NCI-H2171 treated with DMSO at 0.1 percent for 48 hours (cell line): ENCODE data around the gene STXBP6.
"Not testable (repeated sequence)": the region's sequence is repeated elsewhere in the genome, so short reads cannot be mapped to it uniquely, and the experiment has no call there.

ENCODE experiments used
- DNase-seq: peaks from one replicate; lab custom pipeline; 2025; lab: John Stamatoyannopoulos, UW

The STXBP6 gene

DNA sequence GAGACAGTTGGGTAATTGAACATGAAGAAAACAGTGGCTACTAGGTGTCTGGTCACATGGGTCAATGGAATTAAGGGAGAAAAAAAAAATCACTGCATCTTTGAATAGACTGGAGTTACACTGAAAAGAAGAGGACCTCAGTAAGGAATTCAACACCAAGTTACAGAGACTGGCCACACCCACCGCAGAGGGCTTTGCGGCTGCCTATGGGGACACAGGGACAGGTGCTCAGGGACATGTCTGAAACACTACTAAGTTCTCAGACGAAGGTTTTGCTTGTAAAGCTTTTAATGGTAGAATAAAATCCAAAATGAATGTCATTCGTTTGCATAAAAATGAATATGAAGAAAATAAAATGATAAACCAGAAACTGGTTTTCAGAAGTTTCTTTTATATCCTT lies 93.8 kb downstream of the STXBP6 start:
- no peak for DNase-seq

DNA sequence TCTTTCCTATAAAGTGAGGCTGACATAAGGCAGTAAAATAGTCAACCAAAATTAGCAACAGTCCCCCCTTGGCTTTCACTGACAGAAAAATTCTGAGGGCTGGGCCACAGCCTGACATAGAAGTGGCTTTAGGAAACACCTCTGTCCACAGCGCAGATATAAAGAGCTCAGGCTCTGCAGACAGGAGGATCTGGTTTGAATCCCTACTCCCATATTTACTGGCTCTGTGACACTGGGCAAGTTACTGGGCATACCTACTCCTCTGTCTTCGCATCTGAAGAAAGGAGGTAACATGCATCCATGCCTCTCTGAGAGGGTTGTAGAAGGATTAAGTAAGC lies 95.3 kb downstream of the STXBP6 start:
- DNase-seq, result no peak

DNA sequence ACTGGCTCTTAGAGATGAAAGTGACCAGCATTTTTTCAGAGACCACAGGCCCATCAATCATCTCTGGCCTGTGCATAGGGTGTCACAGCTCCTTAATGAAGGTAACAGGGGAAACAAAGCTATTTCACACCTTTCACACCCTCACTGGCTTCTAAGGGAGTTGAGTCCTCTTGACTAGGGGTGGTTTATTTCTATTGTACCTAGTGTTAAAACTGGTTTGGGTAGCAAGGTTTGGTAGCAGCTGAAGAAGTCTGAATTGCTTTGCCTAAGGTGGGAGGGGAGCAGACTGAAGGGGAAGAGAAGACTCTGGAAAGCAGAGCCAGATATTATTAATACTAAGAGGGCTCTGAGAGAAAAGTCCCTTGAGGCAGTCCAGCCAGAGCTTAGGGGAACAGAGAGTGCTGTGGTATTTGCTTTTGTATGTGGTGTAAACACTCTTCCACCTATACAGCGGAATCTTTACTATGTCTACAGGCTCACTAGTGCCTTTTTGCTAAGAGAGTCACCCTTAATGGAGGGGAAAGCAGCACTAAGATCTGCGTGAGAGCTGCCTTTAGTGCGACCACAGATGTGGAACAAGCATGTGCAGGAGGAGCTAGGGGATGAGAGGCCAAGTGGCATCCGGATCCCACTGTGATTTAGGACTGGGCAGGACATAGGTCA lies 95.8 kb downstream of the STXBP6 start:
- no peak for DNase-seq

DNA sequence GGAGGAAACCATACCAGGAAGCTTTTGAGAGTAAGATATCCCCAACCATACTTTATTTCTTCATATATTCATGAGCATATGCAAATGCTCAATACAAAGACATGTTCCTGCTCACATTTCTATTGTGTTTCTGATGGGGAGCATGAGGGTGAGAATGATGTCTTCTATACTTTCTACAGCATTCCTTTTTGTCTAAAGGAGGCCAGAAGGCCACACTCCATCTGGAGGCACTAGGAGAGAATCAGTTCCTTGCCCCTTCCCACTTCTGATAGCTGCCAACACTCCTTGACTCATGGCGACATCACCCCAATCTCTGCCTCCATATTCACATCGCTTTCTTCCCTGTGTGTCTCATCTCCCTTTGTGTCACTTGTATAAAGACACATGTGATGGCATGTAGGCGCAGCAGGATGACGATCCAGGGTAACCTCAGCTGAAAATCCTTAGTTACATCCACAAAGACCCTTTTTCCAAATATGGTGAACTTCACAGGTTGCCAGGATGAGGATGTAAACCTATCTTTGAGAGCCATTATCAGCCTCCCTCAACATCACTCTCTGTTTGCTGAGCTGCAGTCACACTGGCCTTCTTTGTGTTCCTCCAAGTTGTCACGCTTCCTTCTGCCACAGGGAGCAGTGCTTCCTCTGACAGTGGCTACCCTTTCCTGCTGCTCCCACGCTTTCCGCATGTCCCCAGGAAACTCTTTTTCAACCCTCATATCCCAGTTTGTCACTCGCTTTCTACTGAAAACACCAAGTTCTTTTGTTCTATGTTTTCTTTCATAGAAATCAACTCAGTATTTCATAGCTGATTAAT lies 96.9 kb downstream of the STXBP6 start:
- no peak for DNase-seq

DNA sequence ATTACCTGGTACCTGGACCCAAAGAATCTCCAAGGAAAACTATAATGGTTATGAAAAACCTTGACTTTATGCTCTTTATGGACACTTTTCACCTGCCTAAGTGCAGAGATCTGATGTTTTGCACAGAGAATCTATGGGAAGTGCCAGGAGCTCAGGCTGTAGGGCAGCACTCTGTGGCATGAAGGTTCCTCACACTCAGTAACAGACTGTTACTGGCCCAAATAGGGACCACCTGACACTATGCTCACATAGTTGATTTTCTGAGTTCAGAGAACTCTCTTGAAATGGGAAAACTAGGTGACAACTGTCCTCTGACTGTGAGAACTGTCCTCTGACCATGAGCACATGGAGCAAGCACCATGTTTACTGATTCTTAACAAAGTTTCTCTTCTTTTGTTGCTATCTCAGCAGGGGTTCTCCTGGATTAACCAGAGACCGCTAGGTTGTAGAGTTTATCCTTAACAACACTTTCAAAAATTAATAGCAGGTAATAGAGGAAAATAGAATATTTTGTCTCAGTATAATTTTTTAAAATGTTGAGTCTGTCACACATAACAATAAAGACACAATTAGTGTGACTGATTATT lies 101.6 kb downstream of the STXBP6 start:
- DNase-seq, result no peak

DNA sequence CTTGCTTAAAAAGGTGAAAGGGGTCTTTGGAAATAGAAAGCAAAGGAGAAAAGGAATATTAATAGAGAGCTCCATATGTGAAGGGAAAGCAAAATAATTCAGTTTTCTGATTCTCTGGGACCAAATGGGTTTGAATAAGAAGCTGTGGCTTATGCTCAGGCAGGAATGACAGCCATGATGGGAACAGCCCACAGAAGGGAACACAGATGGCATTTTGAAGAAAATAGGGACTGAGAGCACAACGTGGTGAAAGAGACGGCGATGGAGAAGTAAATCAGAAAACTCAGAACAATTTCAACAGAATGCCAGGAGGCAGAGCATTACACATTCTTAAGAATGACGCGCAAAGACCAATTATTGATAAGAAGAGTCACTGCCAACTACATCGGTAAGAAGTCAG lies 102.8 kb downstream of the STXBP6 start:
- DNase-seq, result no peak

DNA sequence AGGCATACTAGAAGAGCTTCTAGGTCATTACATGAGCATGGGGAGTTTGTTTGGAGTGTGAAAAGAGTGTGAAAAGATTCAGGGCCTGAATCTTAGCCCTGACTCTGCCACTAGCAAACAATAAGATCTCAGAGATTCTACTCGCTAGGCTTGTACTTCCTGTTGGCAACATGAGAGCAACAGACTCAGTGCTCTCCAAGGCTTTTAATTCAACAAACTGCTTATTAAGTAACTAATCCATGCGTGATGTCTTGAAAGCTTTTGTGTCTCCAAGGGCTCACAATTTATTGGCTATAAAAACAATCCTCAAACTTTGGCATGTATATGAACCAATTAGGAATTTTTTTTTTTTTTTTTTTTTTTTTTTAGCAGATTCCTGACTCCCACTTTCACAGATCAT lies 105.1 kb downstream of the STXBP6 start:
- DNase-seq, result no peak

DNA sequence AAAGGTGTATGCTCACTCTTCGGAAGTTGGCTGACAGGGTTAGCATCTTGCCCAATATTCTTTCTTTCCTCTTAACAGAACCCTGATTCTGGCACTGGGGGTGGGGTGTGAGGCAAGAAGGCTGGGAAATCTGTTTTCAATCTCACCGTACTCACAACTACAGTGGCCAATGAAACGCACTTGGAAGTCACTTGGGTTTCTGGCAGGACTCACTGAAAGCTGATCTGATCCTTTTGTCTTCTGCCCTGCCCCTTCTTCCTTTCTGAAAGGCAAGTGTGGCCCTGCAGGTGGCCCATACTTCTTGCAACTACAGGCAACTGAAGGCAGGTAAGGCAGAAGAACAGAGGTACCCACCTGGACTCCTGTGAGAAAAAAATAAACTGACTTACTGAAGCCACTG lies 106.9 kb downstream of the STXBP6 start:
- no peak for DNase-seq

DNA sequence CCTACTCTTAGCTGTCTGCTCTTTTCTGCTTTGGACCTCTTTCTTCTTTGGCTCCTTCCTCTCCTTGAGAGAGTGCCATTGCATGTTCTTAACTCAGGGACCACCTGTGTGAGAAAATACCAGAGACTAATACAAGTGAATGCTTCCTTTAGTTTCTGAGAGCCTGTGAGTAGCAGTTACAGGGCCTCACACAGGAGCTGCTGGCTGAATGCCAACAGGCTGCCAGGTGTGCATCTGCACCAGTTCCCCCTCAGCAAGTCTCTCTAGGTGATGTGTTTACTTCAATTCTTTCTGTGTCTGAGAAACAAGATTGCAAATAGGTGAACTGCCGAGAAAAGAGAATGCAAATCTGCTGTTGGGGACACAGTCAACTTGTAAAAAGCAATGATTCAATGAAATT lies 108.2 kb downstream of the STXBP6 start:
- peak; percentile 55 for DNase-seq

DNA sequence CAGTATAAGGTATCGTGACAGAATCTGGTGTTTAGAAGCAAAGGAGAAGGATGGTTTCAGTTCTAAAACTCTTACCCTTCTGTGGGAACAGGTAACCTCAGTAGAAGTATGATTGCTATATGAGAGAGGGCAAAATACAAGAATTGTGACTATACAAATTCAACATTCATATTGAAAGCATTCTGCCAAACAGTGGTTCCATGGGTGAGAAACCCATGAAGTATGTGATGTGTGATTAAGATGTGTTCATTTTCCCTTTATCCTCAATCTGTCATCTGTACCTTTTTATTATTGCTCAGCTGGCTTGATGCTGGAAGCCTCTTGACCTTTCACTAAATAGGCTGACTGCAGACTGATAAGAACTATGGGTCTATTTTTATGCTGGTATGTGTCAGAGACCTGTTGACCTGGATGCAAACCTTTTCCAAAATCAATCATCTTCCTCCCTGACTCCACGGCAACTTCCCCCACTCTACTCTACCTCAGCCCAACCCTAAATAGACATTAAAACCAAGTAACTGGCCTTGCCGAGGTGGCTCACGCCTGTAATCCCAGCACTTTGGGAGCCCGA lies 109.6 kb downstream of the STXBP6 start:
- DNase-seq, result no peak

DNA sequence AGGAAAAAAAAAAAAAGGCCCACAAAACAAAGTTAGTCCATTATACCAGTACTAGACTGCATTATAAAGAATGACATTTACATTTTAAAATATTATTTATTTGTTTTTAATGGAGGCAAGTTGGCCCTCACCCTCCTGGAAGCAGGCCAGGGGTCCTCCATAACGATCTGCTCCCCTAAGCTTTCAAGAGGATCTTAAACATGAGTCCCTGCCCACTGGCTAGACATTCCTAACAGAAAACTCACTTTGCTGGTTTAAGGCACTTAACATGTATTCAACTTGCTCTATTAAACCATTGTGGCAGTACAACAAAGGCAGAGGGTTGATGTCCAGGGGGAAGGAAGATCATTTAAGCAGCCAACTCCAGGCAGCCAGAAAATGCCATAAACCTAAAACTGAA lies 111.4 kb downstream of the STXBP6 start:
- DNase-seq, result no peak

DNA sequence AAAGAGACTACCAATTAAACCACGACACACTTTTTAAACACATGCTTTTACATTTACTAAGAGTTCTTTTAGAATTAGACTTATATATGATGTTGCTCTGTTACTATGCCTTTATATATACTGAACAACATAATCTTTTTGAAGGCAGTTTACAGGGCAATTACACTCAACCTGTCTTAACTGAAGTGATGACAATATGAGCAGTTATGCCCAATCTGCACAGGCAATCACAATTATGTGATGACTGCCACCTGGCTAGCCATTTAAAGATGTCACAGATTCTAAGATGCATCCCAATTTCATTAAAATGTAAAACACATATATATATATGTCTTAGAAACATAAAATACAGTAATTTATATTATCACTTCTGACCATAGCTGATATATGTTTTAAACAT lies 112.6 kb downstream of the STXBP6 start:
- no peak for DNase-seq

DNA sequence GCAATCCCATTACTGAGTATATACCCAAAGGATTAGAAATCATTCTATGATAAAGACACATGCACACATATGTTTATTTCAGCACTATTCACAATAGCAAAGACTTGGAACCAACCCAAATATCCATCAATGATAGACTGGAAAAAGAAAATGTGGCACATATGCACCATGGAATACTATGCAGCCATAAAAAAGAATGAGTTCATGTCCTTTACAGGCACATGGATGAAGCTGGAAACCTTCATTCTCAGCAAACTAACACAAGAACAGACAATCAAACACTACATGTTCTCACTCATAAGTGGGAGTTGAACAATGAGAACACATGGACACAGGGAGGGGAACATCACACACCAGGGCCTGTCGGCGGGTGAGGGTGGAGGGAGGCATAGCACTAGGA lies 113.2 kb downstream of the STXBP6 start:
- DNase-seq, result not testable (repeated sequence)

DNA sequence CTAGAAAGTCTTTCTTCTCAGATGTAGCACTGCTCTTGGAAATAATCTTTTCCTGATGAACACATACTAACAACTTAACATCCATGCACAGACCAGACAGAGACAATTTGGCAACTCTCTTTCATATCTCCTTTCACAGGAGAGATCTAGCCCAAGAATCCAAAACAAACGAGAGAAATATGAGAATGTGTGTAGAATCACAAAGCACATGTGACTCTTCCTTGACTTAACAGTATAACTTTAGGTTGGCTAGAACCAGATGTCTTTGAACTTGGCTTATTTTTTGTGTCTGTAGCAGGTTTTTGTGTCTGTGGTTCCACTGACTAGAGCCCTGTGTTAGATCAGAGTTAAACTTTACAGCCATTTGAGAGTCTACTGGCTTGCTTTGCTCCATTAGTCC lies 114.2 kb downstream of the STXBP6 start:
- no peak for DNase-seq

DNA sequence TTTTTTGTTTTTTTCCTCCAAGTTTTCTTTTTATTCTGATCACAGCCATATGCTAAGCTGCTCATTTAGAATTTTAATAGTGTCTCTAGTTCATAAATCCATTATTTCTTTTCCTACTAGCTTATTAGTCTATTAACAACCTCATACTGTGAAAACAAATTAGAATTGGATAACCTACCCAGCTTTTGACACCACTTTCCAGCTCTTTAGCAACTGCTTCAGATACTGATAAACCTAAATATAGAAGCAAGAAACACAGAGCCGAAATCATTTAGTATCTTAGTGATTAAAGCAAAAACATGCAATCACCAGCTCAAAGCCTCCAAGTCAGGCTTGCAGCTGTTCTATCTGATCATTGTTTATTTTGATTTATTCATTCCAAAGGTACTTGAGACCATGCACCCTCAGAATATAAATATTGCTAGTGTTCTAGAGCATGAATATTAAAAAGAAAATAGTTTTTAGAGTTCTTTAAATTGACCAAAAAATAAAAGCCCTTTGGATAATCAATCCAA lies 121.5 kb downstream of the STXBP6 start:
- DNase-seq, result no peak

DNA sequence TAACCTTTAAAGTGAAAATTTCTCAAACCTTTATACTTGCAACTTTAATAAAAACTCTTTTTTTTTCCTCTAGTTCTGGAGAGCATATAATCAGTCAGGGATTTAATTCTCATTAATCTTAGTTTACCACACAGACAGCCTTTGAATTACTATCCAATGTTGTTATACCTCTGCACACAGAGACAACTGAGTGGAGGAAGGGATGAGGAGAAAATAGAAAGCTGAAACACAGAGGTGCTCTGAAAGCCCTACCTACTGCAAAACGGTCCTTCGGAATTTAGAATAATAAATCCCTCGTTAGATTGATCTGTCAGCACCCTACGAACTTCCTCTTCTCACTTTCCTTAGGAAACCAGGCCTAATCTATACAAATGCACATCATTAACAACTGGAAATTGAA lies 122.1 kb downstream of the STXBP6 start:
- DNase-seq, result no peak

DNA sequence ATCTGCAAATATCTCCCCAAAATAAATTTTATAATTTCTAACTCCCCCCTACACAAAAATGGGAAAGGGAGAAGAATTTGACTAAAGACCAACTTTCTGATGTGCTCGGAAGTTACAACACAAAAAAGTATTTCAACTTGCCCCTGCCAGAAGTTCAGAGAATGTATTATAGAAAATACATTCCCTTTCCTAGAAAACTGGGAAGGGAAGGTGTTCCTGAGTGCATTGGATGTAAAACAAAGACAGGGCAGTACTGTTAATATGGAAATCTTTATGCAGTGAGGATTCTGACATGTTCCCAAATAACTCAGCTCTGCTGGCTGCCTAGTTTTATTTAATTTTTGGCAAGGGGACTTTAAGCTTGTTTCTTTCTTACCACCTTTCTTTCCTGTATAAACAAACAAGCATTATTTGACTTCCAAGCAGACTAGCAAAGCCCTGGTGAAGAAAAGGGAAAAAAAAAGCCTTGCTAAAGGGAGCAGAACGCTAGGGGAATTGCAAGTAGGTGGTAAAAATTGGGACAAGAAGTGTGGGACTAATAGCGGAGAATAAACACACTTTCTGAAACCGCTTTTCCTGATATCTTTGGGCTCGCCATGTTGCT lies 124.1 kb downstream of the STXBP6 start:
- no peak for DNase-seq

DNA sequence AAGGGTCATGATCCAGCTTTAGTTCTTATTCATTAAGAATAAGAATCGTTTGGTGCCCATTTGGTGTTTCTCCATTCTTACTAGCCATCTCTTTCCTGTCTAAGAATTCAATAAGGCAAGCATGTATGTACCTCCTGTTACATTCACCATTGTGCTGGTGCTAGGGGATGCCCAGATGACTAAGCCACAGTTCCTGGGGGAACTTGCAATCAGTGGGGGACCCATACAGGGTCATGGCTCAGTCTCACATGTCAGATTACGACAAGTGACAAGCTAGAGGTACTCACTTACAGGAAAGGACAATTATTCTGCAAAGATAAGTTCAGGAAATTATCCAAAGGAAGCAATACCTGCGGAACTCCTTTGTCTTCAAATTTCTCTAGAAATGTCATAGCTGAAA lies 125.4 kb downstream of the STXBP6 start:
- DNase-seq, result no peak

DNA sequence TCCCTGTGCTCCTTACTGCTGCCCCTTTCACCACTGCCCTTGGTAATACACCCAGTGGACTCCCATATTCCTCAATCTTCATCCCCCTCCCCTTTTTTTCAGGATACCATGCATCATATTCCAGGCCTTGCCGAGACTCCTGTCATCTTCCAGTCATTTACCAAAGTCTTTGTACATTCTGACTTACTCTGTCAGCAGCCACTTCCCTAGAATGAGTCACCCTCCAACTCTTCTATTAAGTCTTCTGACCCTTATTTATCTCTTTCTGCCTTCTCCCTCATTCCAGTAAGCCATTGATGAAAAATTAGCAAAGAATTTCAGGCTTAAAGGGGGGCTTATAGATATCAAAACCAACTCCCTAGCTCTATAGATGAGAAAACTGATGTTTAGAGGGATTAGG lies 128.0 kb downstream of the STXBP6 start:
- no peak for DNase-seq

DNA sequence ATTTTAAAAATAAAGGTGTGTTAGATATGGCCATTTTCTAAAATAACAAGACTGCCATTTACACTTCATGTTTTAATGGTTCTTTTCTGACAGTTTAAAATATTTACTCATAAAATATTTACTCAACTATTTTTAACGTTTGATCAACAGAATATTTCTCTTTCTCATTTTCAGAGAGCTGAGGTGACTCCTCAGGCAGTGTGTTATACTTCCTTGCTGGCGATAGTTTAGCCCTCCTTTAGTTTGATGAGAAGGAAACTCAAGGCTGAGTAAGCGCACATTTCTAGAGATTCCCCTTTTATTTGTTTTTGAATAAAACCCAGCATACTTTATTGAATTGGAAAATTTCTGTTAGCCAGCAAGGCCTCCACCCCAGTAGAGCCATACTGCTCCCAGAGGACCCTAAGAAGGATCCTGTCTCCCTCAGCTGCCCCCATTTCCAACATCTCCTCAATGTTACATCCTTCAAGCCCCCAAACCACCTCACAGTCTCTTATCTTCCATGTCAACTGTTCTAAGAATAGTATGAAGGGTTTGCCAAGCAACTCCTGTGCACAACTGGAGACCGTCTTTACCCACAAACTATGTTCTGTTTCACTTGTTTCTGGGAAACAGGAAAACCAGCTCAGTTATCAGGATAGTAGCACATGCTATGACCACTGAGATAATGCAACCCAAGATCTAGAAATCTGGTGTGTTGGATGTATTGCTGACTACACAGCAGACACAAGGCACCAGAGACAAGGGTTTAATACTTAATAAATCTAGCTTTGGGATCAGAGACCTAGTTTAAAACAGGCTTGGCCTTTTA lies 129.5 kb downstream of the STXBP6 start:
- DNase-seq, result no peak

DNA sequence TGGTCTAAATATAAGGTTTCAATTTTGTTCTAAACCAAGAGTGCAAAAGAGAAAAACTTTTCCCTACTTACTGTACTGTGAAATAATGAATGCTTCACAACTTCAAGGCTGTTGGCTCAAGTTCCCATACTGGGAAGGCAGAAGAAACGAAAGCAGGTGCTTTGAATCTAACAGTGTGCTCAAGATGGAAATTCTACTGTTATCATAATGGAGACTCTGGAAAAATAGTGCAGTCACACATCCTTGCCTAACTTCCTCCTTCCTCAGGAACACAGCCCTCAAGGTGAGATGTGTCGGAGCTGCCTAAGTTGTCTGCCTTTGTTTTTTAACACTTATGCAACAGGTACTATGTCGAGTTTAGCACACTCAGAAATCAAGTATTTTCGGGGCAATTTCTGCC lies 131.1 kb downstream of the STXBP6 start:
- DNase-seq, result no peak
